IPS DF 4.7 (cell line): ENCODE measurements around the gene CHN1.

Experiments
- DNase-seq: peaks from one replicate; pipeline ENCODE4 v3.0.0-alpha.2; 2013; ENCODE audit warnings: low spot score; ENCODE audit errors: extremely low read depth

Gene CHN1

GRCh38 chr2:174768557-174768956 lies 236.6 kb downstream of the CHN1 start:
- DNase-seq = no peak

- DNase-seq = no peak
These were observed 238.9 kb downstream of the CHN1 start for GRCh38 chr2:174766271-174766670.

GRCh38 chr2:174765576-174765975 lies 239.6 kb downstream of the CHN1 start:
- DNase-seq = no peak

- DNase-seq = no peak
These were observed 240.6 kb downstream of the CHN1 start, which contains the start of gene CHRNA1 for GRCh38 chr2:174764280-174765255. TSS of gene CHRNA1 (minus strand) at chr2:174764472. CDS start at chr2:174764394, 78 bp downstream.

GRCh38 chr2:174763780-174764179 lies 241.4 kb downstream of the CHN1 start:
- no peak for DNase-seq

GRCh38 chr2:174762464-174762863 lies 242.7 kb downstream of the CHN1 start:
- no peak for DNase-seq

- DNase-seq = no peak
These were observed 243.3 kb downstream of the CHN1 start for GRCh38 chr2:174761837-174762236.

- no peak for DNase-seq
These were observed 244.2 kb downstream of the CHN1 start for GRCh38 chr2:174760845-174761473.

- DNase-seq = no peak
These were observed 245.7 kb downstream of the CHN1 start for GRCh38 chr2:174759381-174760065.

- DNase-seq = no peak
These were observed 248.4 kb downstream of the CHN1 start for GRCh38 chr2:174756743-174757142.

- DNase-seq = no peak
These were observed 252.0 kb downstream of the CHN1 start for GRCh38 chr2:174753038-174753633.

GRCh38 chr2:174752403-174753037 lies 252.7 kb downstream of the CHN1 start:
- no peak for DNase-seq

- no peak for DNase-seq
These were observed 254.2 kb downstream of the CHN1 start for GRCh38 chr2:174750923-174751441.

- DNase-seq = no peak
These were observed 255.4 kb downstream of the CHN1 start for GRCh38 chr2:174749793-174750192.

GRCh38 chr2:174748948-174749347 lies 256.2 kb downstream of the CHN1 start:
- DNase-seq = peak; percentile 88
